GM19468 (cell line): ENCODE measurements around the gene ZNF536.

Experiments used
- ATAC-seq: cut with Tn5 transposase; IDR thresholded peaks from one replicate; pipeline ENCODE4 v1.9.1; 2021; ENCODE audit warnings: mild to moderate bottlenecking, moderate library complexity, moderate number of reproducible peaks; ENCODE audit not compliant: unreplicated experiment; ENCODE audit errors: extremely low read depth

The ZNF536 gene

DNA sequence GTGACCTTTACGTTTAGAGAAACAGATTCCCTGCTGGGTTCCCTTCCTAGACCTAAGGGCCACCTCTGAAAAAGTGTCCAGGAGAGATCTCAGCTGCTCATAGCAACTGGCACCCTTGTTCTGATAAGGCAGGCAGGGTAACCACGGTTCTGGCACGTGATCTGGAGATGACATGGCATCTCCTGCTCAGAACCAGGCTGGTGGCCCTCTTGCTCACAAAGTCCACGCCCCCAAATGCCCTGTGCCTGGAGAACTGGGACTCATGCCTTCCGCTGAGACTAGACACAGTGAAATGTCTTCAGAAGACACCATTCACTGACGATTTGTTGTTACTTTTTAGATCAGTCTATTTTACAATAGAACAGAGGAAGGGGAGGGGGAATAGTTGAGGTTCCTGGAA, 174.1 kb downstream of the ZNF536 start:
- ATAC-seq = no peak

DNA sequence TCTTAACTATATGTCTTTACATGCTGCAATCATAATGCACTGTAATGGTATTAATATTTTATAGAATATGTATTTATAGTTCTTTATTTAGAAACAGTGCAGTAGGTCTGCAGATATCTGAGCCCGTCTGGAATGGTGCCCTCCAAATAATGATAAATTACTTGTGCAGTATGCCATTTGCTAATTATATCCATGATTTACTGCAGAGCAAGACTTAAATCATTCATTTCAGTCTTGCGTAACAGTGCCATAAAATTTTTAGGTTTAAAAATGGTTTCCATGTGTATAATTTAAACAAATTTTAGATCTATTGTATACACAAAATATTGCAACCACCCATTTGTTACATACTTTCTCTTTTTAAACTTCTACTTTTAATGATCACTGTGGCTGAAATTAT, 175.1 kb downstream of the ZNF536 start:
- no peak for ATAC-seq

DNA sequence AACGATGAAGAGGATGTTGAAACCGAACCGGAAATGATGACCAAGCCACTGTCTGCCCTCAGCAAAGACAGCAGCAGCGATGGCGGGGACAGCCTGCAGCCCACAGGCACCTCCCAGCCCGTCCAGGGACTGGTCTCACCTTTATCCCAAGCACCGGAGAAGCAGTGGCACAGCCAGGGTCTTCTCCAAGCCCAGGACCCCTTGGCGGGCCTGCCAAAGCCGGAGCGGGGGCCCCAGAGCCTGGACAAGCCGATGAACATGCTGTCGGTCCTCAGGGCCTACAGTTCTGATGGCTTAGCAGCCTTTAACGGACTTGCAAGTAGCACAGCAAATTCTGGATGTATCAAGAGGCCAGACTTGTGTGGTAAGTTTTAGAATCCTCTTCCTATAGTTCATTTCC, 177.0 kb downstream of the ZNF536 start:
- ATAC-seq = no peak

DNA sequence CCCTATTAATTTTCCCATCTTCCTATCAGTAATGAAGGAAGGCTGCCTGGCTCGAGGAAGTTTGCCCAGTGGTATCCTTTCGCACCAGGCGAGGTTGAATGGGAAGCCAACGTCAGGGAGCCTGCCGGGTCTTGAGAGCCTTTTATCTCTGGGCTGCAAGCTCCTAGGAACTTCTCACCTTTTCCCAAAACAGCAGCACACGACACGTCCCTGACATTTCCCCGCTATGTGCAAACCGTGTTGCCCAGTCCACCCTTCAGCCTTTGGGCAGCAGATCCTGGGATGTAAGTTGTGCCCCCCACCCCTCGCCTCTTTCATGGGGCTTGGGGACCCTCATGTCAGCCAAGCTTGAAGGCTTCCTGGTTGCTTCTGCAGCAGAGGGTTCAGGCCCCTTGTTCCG, 179.1 kb downstream of the ZNF536 start:
- no peak for ATAC-seq

DNA sequence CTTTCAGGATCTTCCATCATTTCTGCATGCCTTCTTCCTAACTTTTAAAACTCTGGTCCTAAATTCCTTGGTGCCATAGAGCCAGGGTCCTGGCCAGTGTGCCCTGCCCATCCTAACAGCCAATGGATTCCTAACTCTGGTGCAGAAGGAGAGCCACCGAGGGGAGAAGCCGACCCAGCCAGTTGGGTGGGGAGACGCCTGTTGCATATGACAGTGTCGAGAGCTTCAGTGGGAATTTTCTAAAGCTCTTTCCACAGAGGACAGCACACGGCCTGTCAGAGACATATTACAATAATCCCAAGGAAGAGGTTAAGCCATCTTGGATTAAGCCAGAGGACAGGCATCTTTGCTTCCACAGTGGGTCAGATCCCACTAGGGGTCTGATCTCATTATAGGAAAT, 180.4 kb downstream of the ZNF536 start:
- ATAC-seq = no peak

DNA sequence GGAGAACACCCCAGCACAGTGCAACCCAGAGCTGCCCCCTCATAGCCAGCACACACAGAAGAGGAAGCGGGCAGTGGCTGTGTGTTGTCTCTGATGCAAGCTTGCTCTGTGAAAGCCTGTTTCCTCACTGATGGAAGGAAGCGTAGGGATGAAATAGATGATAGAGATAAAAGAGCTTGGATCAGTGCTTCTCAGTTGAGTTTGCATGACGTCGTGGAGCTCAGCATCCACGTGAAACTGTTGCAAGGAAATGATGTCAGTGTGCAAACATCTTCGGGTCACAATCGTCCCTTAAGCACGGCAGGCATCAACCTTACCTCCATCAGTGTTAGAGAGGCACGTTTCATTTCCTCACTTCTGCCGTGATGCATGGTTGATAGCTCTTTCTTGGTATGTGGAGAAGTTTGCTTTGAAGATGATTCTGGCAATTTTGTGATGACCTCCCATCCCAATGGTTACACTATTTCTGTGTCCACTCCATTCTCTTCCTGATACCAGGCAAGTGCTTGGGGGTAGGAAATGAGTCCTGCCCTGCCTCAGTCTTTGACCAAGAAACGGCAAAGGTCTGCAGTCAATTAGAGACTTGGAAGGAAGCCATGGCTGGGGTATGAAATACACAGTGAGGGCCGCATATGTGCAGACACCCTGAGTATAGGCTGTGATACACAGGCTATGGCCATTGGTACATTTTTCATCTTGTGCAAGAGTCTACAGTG, 183.0 kb downstream of the ZNF536 start:
- ATAC-seq = no peak

GRCh38 chr19:30555791-30556110, 183.6 kb downstream of the ZNF536 start:
- no peak for ATAC-seq

- ATAC-seq = no peak
Measured at GRCh38 chr19:30556230-30556711, 184.1 kb downstream of the ZNF536 start.

DNA sequence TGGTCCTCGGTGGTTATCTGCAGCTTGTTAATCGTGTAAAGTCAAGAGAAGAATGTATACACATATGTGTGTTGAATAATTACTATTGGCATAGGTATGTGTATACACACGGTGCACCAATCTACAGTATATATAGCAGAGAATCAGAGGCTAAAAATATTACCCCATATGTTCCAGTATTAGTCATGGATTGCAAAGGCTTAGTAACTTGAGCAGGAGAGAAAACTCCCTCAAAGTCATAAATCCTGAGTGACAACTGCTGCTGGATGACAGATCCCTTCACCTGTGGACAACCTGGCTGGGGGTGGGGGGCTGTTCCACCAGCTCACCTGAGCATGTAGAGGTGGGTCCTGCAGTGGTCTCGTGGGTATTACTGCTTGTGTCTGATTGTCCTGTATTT, 185.0 kb downstream of the ZNF536 start:
- ATAC-seq = no peak

DNA sequence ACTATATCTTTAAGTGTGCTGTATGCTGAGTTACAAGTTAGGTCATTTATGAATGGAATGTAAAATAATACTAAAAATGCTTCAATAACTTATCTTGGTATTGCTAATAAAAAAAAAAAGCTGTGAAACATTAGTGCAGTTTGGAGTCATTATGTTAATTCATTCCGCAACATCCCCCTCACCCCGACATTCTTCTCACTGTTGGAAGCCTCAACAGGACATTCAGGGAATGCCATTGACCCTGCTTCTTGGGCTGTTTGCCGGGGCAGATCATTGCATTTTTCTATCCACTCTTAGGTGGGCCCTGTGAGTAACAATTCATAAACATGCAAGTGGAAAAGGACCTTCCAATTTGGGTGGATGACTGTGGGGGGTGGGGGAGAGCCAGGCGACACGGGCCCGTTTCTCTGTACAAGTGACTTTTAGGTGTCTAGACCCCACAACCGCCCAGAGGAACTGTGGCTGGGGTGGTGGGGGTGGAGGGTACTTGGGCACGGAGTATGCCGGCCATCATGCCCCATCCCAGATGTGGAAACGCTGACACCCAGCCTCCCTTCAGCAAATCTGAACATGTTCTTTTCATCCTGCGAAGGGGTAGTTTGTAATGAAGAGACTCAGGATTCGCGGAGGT, 185.9 kb downstream of the ZNF536 start:
- no peak for ATAC-seq

DNA sequence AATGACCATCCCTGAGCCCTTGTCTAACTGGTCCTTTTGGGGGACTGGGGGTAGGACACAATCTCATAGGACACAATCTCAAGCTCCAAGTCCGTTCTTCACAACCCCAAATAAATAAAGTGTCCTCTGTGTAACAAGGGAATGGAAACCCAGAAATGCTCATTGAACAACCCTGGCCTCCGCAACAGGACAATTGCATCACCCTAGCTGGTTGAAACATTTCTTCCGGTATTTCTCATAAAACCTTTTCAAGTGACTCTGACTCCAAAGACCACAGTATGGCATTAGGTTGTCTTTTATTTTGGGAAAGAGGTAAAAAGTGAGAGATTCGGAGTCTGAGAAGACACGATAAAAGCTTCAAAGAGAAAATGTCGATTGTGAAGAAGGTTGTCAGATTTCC, 186.6 kb downstream of the ZNF536 start:
- ATAC-seq = no peak

DNA sequence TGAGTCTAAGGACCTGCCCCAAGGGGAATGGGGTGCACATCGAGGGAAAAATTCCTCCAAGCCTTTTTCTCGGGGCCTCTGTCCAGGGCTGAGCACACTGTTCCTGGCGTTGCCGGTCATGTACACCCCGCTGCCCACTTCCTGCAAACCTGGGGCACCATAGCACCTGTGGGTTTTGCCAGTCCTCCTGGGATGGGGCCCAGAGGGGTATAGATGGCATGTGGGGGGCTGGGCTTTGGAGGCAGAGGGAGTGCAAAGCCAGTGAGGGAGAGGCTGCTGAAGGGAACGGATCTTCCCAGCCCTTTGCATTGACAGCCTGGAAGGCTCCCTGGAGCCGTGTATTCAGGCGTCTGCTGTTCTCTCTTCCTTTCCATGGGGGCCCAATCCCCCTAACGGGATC, 187.3 kb downstream of the ZNF536 start:
- no peak for ATAC-seq

DNA sequence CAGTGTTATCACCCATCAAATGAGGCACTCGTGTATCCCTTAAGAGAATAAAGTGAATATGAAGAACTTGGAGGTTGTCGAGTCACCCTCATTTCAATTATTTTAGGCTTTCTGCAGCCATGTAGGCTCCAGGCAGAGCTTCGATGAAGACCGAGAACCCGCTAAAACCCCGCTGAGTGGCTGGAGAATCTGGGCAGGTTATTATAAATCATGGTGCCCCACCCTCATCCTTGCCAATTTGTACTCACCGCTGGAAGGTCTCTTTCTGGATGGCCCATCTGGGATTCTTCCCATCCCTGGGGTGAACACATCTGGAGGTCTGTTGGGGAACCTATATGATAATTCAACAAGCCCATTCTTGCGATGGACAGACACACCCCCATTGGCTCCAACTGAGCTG, 190.8 kb downstream of the ZNF536 start:
- no peak for ATAC-seq

GRCh38 chr19:30563691-30564090, 191.5 kb downstream of the ZNF536 start:
- ATAC-seq = no peak

GRCh38 chr19:30564551-30565011, 192.4 kb downstream of the ZNF536 start:
- no peak for ATAC-seq

DNA sequence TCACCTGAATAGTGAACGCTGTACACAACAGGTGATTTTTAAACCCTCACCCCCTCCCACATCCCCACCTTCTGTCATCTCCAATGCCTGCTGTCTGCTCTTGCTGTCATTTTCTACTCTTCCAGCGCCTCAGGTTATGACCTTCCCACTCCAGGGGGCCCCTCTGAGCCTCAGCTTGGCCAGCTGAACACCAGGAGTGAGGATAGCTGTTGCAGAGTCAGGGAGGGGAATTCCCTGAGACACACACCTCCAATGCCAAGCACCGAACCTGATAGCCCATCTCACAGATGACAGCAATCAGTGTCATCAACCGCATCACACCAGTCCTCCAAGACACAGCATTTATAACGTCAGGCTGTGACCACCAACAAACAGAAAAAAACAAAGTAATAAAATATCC, 193.5 kb downstream of the ZNF536 start:
- no peak for ATAC-seq

GRCh38 chr19:30566681-30567420, 194.7 kb downstream of the ZNF536 start:
- no peak for ATAC-seq

GRCh38 chr19:30567536-30568232, 195.5 kb downstream of the ZNF536 start:
- no peak for ATAC-seq

GRCh38 chr19:30570194-30570593, 198.0 kb downstream of the ZNF536 start:
- no peak for ATAC-seq

- no peak for ATAC-seq
Measured at GRCh38 chr19:30577551-30578105, 205.4 kb downstream of the ZNF536 start.
